Neuronal stem cell (in vitro differentiated cells): Measurements from ENCODE around the gene TAF4B.

Experiments
- DNase-seq: peaks from one replicate; pipeline ENCODE4 v3.0.0-alpha.2; 2013; ENCODE audit warnings: low spot score
- H2AFZ ChIP-seq: one replicate; pipeline ENCODE4 v1.6.1; 2013; ENCODE audit warnings: mild to moderate bottlenecking, low read length, inconsistent platforms
- H2AK5ac ChIP-seq: 2 replicates; pipeline ENCODE4 v1.6.1; 2013; ENCODE audit warnings: low read depth, mild to moderate bottlenecking, inconsistent platforms, low read length, moderate library complexity, mixed read lengths
- H2BK120ac ChIP-seq: 2 replicates; pipeline ENCODE4 v1.6.1; 2013; ENCODE audit warnings: low read depth, mild to moderate bottlenecking, inconsistent platforms, low read length, moderate library complexity, mixed read lengths
- H2BK12ac ChIP-seq: one replicate; pipeline ENCODE4 v1.6.1; 2013; ENCODE audit warnings: low read length, inconsistent platforms
- H2BK15ac ChIP-seq: 2 replicates; pipeline ENCODE4 v1.6.1; 2013; ENCODE audit warnings: mild to moderate bottlenecking, low read length, inconsistent platforms, mixed read lengths
- H2BK5ac ChIP-seq: one replicate; pipeline ENCODE4 v1.6.1; 2013; ENCODE audit warnings: inconsistent platforms, mild to moderate bottlenecking, low read length, moderate library complexity
- H3K14ac ChIP-seq: one replicate; pipeline ENCODE4 v1.6.1; 2013; ENCODE audit warnings: low read length, inconsistent platforms
- H3K18ac ChIP-seq: 2 replicates; pipeline ENCODE4 v1.6.1; 2013; ENCODE audit warnings: low read length, inconsistent platforms
- H3K23ac ChIP-seq: 2 replicates; pipeline ENCODE4 v1.6.1; 2013; ENCODE audit warnings: low read depth, mild to moderate bottlenecking, mixed read lengths, low read length, inconsistent platforms; ENCODE audit not compliant: poor library complexity
- H3K27ac ChIP-seq: replicated peaks from 3 replicates; pipeline ENCODE4 v1.5.1; 2013; ENCODE audit warnings: low read length, inconsistent platforms
- H3K27me3 ChIP-seq, 3 experiments: 2 replicates each; pipeline ENCODE4 v1.6.1; 2013; ENCODE audit warnings: low read length in 3 of 3, mild to moderate bottlenecking in 2 of 3, inconsistent platforms in 1 of 3, low read depth in 1 of 3, mixed read lengths in 1 of 3, moderate library complexity in 1 of 3; ENCODE audit not compliant: control insufficient read depth in 3 of 3, insufficient read depth in 3 of 3
- H3K36me3 ChIP-seq, 2 donors: replicated peaks in 1 of 2; 2 replicates each; pipeline ENCODE4 v1.6.1; 2013; ENCODE audit warnings: low read length in 2 of 2; ENCODE audit not compliant: control insufficient read depth in 2 of 2, insufficient read depth in 2 of 2
- H3K4ac ChIP-seq: 2 replicates; pipeline ENCODE4 v1.6.1; 2013; ENCODE audit warnings: inconsistent platforms, mild to moderate bottlenecking, low read length, moderate library complexity
- H3K4me1 ChIP-seq, 2 donors: 1 replicate in 1 of 2; 2 replicates in 1 of 2; pipeline ENCODE4 v1.6.1; 2013; ENCODE audit warnings: low read length in 2 of 2, low read depth in 1 of 2; ENCODE audit not compliant: control insufficient read depth in 2 of 2, insufficient read depth in 1 of 2
- H3K4me2 ChIP-seq: one replicate; pipeline ENCODE4 v1.6.1; 2013; ENCODE audit warnings: mild to moderate bottlenecking, low read length, inconsistent platforms; ENCODE audit not compliant: insufficient read depth, poor library complexity, severe bottlenecking
- H3K4me3 ChIP-seq, 2 donors: 2 replicates each; pipeline ENCODE4 v1.5.1; 2013; ENCODE audit warnings: low read length in 2 of 2, mild to moderate bottlenecking in 2 of 2, inconsistent platforms in 1 of 2, moderate library complexity in 1 of 2
- H3K79me1 ChIP-seq: one replicate; pipeline ENCODE4 v1.6.1; 2013; ENCODE audit warnings: low read depth, mild to moderate bottlenecking, inconsistent platforms, low read length, moderate library complexity
- H3K9ac ChIP-seq: one replicate; pipeline ENCODE4 v1.6.1; 2013; ENCODE audit warnings: mild to moderate bottlenecking, low read depth, low read length, inconsistent platforms; ENCODE audit not compliant: poor library complexity
- H3K9me3 ChIP-seq, 2 donors: replicated peaks in 1 of 2; 2 replicates each; pipeline versions ENCODE3 to v1.6.1; 2013; ENCODE audit warnings: low read length in 2 of 2, mild to moderate bottlenecking in 2 of 2, inconsistent platforms in 1 of 2, low read depth in 1 of 2, mixed read lengths in 1 of 2, moderate library complexity in 1 of 2; ENCODE audit not compliant: control insufficient read depth in 2 of 2, insufficient read depth in 1 of 2
- H4K8ac ChIP-seq: one replicate; pipeline ENCODE4 v1.6.1; 2013; ENCODE audit warnings: low read depth, mild to moderate bottlenecking, inconsistent platforms, low read length, moderate library complexity
- H4K91ac ChIP-seq: one replicate; pipeline ENCODE4 v1.6.1; 2013; ENCODE audit warnings: low read length, low read depth, mild to moderate bottlenecking, inconsistent platforms; ENCODE audit not compliant: poor library complexity
- WGBS, 2 donors: extraction: QIAGEN DNeasy Blood & Tissue Kit; methylation state at CpG; one replicate each; pipeline ENCODE4 v1.1.7; 2013; ENCODE audit warnings: missing lambda C conversion rate in 2 of 2, mixed read lengths in 1 of 2; ENCODE audit not compliant: insufficient read length in 2 of 2, insufficient replicate concordance in 1 of 2; ENCODE audit errors: extremely low coverage in 2 of 2; 5-methylcytosine and 5-hydroxymethylcytosine counted together

TAF4B gene

GRCh38 chr18:26406324-26406723 is 180.1 kb downstream of the TAF4B start:
- Histone ChIP-seq H3K9me3 (no peaks in the 10 kb centered on the region), H3K4me2 (no peak overlapping the region), H3K79me1 (no peaks in the 10 kb centered on the region), H3K36me3 (no peaks in the 10 kb centered on the region), H4K8ac (peak overlapping the region; percentile 52), H2AK5ac (no peak overlapping the region), H3K18ac (no peak overlapping the region), H2BK5ac (no peak overlapping the region), H2AFZ (no peak overlapping the region), H2BK15ac (no peak overlapping the region), H4K91ac (no peak overlapping the region), H2BK12ac (no peak overlapping the region), H3K27ac (no peak overlapping the region), H3K4ac (no peak overlapping the region), H3K27me3 (peaks cover 0 to 4% (median 0%) of the 10 kb centered on the region in 3 experiments), H2BK120ac (no peak overlapping the region), H3K4me3 (no peak overlapping the region), H3K14ac (no peak overlapping the region), H3K4me1 (no peaks in the 10 kb centered on the region), H3K23ac (no peak overlapping the region), H3K9ac (no peak overlapping the region)
- WGBS, 2 donors, result no CpG with 5 or more reads among the region's 12 CpGs
- DNase-seq, result no peak

GRCh38 chr18:26406854-26407517 is 180.7 kb downstream of the TAF4B start:
- H3K36me3 ChIP-seq, result no peaks in the 10 kb centered on the region
- peak overlapping the region; percentile 70 for H2AFZ ChIP-seq
- H3K79me1 ChIP-seq, result no peaks in the 10 kb centered on the region
- H2BK5ac ChIP-seq, result no peak overlapping the region
- H3K9ac ChIP-seq, result no peak overlapping the region
- no peak overlapping the region for H3K18ac ChIP-seq
- H2BK12ac ChIP-seq, result no peak overlapping the region
- no peak overlapping the region for H2BK15ac ChIP-seq
- H2AK5ac ChIP-seq, result no peak overlapping the region
- H3K4me2 ChIP-seq, result no peak overlapping the region
- DNase-seq, result no peak
- H3K4me3 ChIP-seq, result no peak overlapping the region
- H4K91ac ChIP-seq, result no peak overlapping the region
- no CpG with 5 or more reads among the region's 15 CpGs for WGBS, 2 donors
- H3K14ac ChIP-seq, result no peak overlapping the region
- no peaks in the 10 kb centered on the region for H3K4me1 ChIP-seq
- H3K27ac ChIP-seq, result no peak overlapping the region
- peaks cover 0 to 4% (median 0%) of the 10 kb centered on the region in 3 experiments for H3K27me3 ChIP-seq
- H3K4ac ChIP-seq, result no peak overlapping the region
- H2BK120ac ChIP-seq, result no peak overlapping the region
- H3K9me3 ChIP-seq, result no peaks in the 10 kb centered on the region
- no peak overlapping the region for H3K23ac ChIP-seq
- no peak overlapping the region for H4K8ac ChIP-seq

GRCh38 chr18:26407736-26408601 is 181.7 kb downstream of the TAF4B start:
- Histone ChIP-seq H3K4me2 (no peak overlapping the region), H2AK5ac (no peak overlapping the region), H2AFZ (no peak overlapping the region), H3K4ac (no peak overlapping the region), H3K9ac (no peak overlapping the region), H2BK15ac (no peak overlapping the region), H3K27ac (no peak overlapping the region), H3K9me3 (no peaks in the 10 kb centered on the region), H3K18ac (no peak overlapping the region), H3K36me3 (no peaks in the 10 kb centered on the region), H2BK5ac (no peak overlapping the region), H2BK12ac (no peak overlapping the region), H3K14ac (no peak overlapping the region), H3K4me3 (no peak overlapping the region), H3K4me1 (no peaks in the 10 kb centered on the region), H3K23ac (no peak overlapping the region), H4K91ac (no peak overlapping the region), H4K8ac (no peak overlapping the region), H3K27me3 (peaks cover 0 to 4% (median 0%) of the 10 kb centered on the region in 3 experiments), H3K79me1 (no peaks in the 10 kb centered on the region), H2BK120ac (no peak overlapping the region)
- no peak for DNase-seq
- WGBS, 2 donors, result no CpG with 5 or more reads among the region's 16 CpGs

GRCh38 chr18:26409091-26409490 is 182.8 kb downstream of the TAF4B start:
- Histone ChIP-seq H3K4me1 (no peaks in the 10 kb centered on the region), H3K27ac (no peak overlapping the region), H3K27me3 (peaks cover 0 to 4% (median 0%) of the 10 kb centered on the region in 3 experiments), H3K23ac (no peak overlapping the region), H2AK5ac (no peak overlapping the region), H4K91ac (no peak overlapping the region), H3K9me3 (no peaks in the 10 kb centered on the region), H3K4me2 (no peak overlapping the region), H3K36me3 (no peaks in the 10 kb centered on the region), H3K14ac (no peak overlapping the region), H2BK5ac (no peak overlapping the region), H3K9ac (no peak overlapping the region), H2BK15ac (no peak overlapping the region), H2AFZ (no peak overlapping the region), H3K4me3 (no peak overlapping the region), H4K8ac (no peak overlapping the region), H3K4ac (no peak overlapping the region), H2BK12ac (no peak overlapping the region), H2BK120ac (no peak overlapping the region), H3K18ac (no peak overlapping the region), H3K79me1 (no peaks in the 10 kb centered on the region)
- whole genome bisulfite sequencing, 2 donors, result no CpG with 5 or more reads among the region's 4 CpGs
- no peak for DNase-seq
